Endothelial cell of umbilical vein (primary cell): ENCODE results near the gene CD38. TPM values are rescaled to one million over a fixed set of nuclear protein-coding genes. Genes with fewer than 3 reads are reported as not detected.

Experiments
- BruUV-seq: library from RNA; stranded (reverse); fragments of 400-500 nt; replicated peaks from 2 replicates; lab custom pipeline; 2021; lab: Mats Ljungman, UMichigan
- CTCF ChIA-PET: fragments of 300-600, 350-600 bp; sonication (Branson Sonifier 250); formaldehyde crosslinking; loops from one replicate; lab custom pipeline; 2021; ENCODE audit warnings: antibody characterized with exemption, inconsistent platforms; lab: Charles Lee
- POLR2A ChIA-PET: fragments of 300-600, 350-600 bp; sonication (Branson Sonifier 250); formaldehyde crosslinking; loops from one replicate; lab custom pipeline; 2021; ENCODE audit warnings: antibody characterized with exemption, inconsistent platforms; lab: Charles Lee
- DNase-seq: peaks from one replicate; pipeline ENCODE4 v3.0.0-alpha.2; 2011; ENCODE audit warnings: low read depth, low spot score
- FAIRE-seq: peaks from 2 replicates; lab custom pipeline; 2011; peaks lifted over from hg19 to GRCh38; lab: Jason Lieb, UNC
- H2AFZ ChIP-seq: 2 replicates; pipeline ENCODE4 v1.6.0; 2012; ENCODE audit warnings: low read depth, low read length, control low read depth, inconsistent platforms
- H3K27ac ChIP-seq: 2 replicates; pipeline ENCODE4 v1.5.1; 2011; ENCODE audit warnings: low read depth, mild to moderate bottlenecking, control low read depth, low read length, moderate library complexity; ENCODE audit not compliant: insufficient read depth
- H3K27me3 ChIP-seq, 2 experiments: 2 replicates each; pipeline versions ENCODE4 v1.6.0 to v1.6.1; 2011; ENCODE audit warnings: low read length in 2 of 2, mixed read lengths in 1 of 2; ENCODE audit not compliant: control insufficient read depth in 2 of 2, insufficient read depth in 2 of 2
- H3K36me3 ChIP-seq, 2 experiments: 2 replicates in 1 of 2; 3 replicates in 1 of 2; pipeline ENCODE4 v1.5.1; 2011; ENCODE audit warnings: low read length in 2 of 2, mild to moderate bottlenecking in 1 of 2, moderate library complexity in 1 of 2; ENCODE audit not compliant: control insufficient read depth in 2 of 2, insufficient read depth in 2 of 2; ENCODE audit errors: extremely low read depth in 1 of 2
- H3K4me1 ChIP-seq: 3 replicates; pipeline ENCODE4 v1.5.1; 2011; ENCODE audit warnings: mild to moderate bottlenecking, low read length; ENCODE audit not compliant: control insufficient read depth, insufficient read depth; ENCODE audit errors: extremely low read depth
- H3K4me2 ChIP-seq: 2 replicates; pipeline ENCODE4 v1.6.1; 2011; ENCODE audit warnings: low read length, control low read depth, mixed read lengths; ENCODE audit not compliant: insufficient read depth
- H3K4me3 ChIP-seq, 3 experiments: fragments of 200-600 bp in 1 of 3; sonication (generic), shearing (Covaris generic) in 1 of 3; replicated peaks in 1 of 3; 2 replicates each; pipeline ENCODE4 v1.5.1; 2011 to 2016; ENCODE audit warnings: control low read depth in 3 of 3, low read length in 3 of 3, mild to moderate bottlenecking in 2 of 3, inconsistent platforms in 1 of 3, low read depth in 1 of 3, moderate library complexity in 1 of 3; ENCODE audit not compliant: insufficient read depth in 1 of 3
- H3K79me2 ChIP-seq: 2 replicates; pipeline ENCODE4 v1.6.0; 2012; ENCODE audit warnings: low read length, inconsistent platforms; ENCODE audit not compliant: control insufficient read depth, insufficient read depth
- H3K9ac ChIP-seq: replicated peaks from 2 replicates; pipeline ENCODE3; 2011; ENCODE audit warnings: low read length, control low read depth; ENCODE audit not compliant: insufficient read depth; ENCODE audit errors: extremely low read depth
- H3K9me1 ChIP-seq: replicated peaks from 3 replicates; pipeline ENCODE4 v1.6.0; 2011; ENCODE audit warnings: mild to moderate bottlenecking, low read length; ENCODE audit not compliant: control insufficient read depth, insufficient read depth; ENCODE audit errors: extremely low read depth
- H3K9me3 ChIP-seq: replicated peaks from 2 replicates; pipeline ENCODE4 v1.5.1; 2012; ENCODE audit warnings: low read length, inconsistent platforms; ENCODE audit not compliant: control insufficient read depth, insufficient read depth
- H4K20me1 ChIP-seq: replicated peaks from 2 replicates; pipeline ENCODE3; 2011; ENCODE audit warnings: mild to moderate bottlenecking, low read length; ENCODE audit not compliant: control insufficient read depth, insufficient read depth; ENCODE audit errors: extremely low read depth
- EZH2 ChIP-seq: IDR thresholded peaks from 2 replicates; pipeline ENCODE4 v1.6.1; 2012; ENCODE audit warnings: borderline replicate concordance, low read depth, mild to moderate bottlenecking, moderate library complexity, low read length, inconsistent platforms; ENCODE audit not compliant: severe bottlenecking
- FOS ChIP-seq: IDR thresholded peaks from 2 replicates; pipeline ENCODE4 v1.6.1; 2011; ENCODE audit warnings: mild to moderate bottlenecking, low read length, moderate library complexity, borderline replicate concordance; ENCODE audit not compliant: insufficient read depth
- GATA2 ChIP-seq: IDR thresholded peaks from 2 replicates; pipeline ENCODE4 v1.7.0; 2011; ENCODE audit warnings: low read depth, mild to moderate bottlenecking, moderate library complexity, mixed read lengths, low read length; ENCODE audit not compliant: insufficient read length, insufficient read depth
- JUN ChIP-seq: IDR thresholded peaks from 2 replicates; pipeline ENCODE4 v1.6.1; 2011; ENCODE audit warnings: borderline replicate concordance, low read depth; ENCODE audit not compliant: insufficient read length, insufficient read depth
- MYC ChIP-seq: IDR thresholded peaks from one replicate; pipeline ENCODE4 v1.6.1; 2011; ENCODE audit warnings: mild to moderate bottlenecking, low read depth, low read length
- POLR2A ChIP-seq: IDR thresholded peaks from 2 replicates; pipeline ENCODE4 v1.6.1; 2012; ENCODE audit warnings: low read depth, mild to moderate bottlenecking, control low read depth, low read length
- POLR2AphosphoS5 ChIP-seq: IDR thresholded peaks from 2 replicates; pipeline ENCODE4 v1.6.1; 2012; ENCODE audit warnings: low read depth, mild to moderate bottlenecking, control low read depth, low read length, moderate library complexity; ENCODE audit not compliant: insufficient read depth
- dilution Hi-C: fragments of 300-500 bp; cut with MboI; formaldehyde crosslinking; loops from one replicate; pipeline ENCODE4 v1.15.0; 2019; ENCODE audit warnings: low sequenced_read_pairs; ENCODE audit not compliant: extremely low pct_ligation_motif_present
- intact Hi-C: fragments of 100-400 bp; cut with micrococcal nuclease; formaldehyde crosslinking; loops from one replicate; pipeline ENCODE4 v1.10.0; 2022
- polyA plus RNA-seq, 4 experiments: library from polyadenylated mRNA; depleted of rRNA in 3 of 4; stranded (reverse) in 3 of 4; unstranded in 1 of 4; fragments of >200 nt; gene quantifications; 2 replicates each; pipeline versions ENCODE4 v1.2.1 to v1.2.3, GENCODE V29; 2011 to 2012; ENCODE audit warnings: missing spikeins in 1 of 4
- total RNA-seq: library from RNA; stranded (reverse); gene quantifications from 2 replicates; pipeline ENCODE4 v1.2.3, GENCODE V29; 2021
- TF ChIP-seq, protein P1 (sequence below), 2 donors: IDR thresholded peaks; 1 replicate in 1 of 2; 2 replicates in 1 of 2; pipeline ENCODE4 v1.5.1; 2011; ENCODE audit warnings: low read length in 2 of 2, mild to moderate bottlenecking in 2 of 2, moderate library complexity in 2 of 2, control low read depth in 1 of 2, inconsistent platforms in 1 of 2, low read depth in 1 of 2; ENCODE audit not compliant: insufficient read depth in 1 of 2; ENCODE audit errors: extremely low read depth in 1 of 2
- TF ChIP-seq, protein P2 (sequence below): IDR thresholded peaks from 2 replicates; pipeline ENCODE4 v1.6.1; 2011; ENCODE audit not compliant: insufficient read depth, insufficient read length

CD38 gene
- total and polyA plus RNA-seq, 2 donors (not counting 3 experiments of a cell fraction or from before 2014, with no cell fraction given), result 0.11 to 0.31 TPM

DNA sequence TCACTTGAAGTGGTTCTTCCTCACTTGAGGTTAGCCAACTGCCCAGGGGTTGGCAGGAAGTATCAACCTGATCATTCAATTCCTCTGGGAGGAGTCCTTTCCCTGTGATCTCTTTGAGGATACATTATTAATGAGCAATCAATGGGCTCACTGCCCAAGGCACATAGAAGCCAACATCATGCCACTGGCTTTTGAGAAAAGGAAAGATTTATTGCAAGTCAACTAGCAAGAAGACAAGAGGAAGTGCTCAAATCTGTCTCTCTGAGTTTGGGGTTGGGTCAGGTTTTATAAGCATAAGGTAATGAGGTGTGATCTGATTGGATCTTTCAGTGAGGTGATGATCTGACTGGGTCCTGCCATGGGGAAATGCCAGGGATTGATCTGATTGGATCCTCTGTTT, 120.8 kb downstream of the CD38 start:
- no peak overlapping the region for H2AFZ ChIP-seq
- peaks cover 5 to 14% of the 10 kb centered on the region in 2 experiments for H3K27me3 ChIP-seq
- TF ChIP-seq, protein P1, sequence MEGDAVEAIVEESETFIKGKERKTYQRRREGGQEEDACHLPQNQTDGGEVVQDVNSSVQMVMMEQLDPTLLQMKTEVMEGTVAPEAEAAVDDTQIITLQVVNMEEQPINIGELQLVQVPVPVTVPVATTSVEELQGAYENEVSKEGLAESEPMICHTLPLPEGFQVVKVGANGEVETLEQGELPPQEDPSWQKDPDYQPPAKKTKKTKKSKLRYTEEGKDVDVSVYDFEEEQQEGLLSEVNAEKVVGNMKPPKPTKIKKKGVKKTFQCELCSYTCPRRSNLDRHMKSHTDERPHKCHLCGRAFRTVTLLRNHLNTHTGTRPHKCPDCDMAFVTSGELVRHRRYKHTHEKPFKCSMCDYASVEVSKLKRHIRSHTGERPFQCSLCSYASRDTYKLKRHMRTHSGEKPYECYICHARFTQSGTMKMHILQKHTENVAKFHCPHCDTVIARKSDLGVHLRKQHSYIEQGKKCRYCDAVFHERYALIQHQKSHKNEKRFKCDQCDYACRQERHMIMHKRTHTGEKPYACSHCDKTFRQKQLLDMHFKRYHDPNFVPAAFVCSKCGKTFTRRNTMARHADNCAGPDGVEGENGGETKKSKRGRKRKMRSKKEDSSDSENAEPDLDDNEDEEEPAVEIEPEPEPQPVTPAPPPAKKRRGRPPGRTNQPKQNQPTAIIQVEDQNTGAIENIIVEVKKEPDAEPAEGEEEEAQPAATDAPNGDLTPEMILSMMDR (IDR thresholded peaks at IDR 0.05; ENCODE audit: extremely low read depth in 1 of 2, insufficient read depth in 1 of 2, low read depth in 1 of 2, low read length in 2 of 2), result no peak
- TF ChIP-seq, protein P2, sequence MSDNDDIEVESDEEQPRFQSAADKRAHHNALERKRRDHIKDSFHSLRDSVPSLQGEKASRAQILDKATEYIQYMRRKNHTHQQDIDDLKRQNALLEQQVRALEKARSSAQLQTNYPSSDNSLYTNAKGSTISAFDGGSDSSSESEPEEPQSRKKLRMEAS, result no peak
- no peak for TF ChIP-seq EZH2
- no peak for TF ChIP-seq POLR2AphosphoS5
- TF ChIP-seq FOS, result no peak
- no peak for TF ChIP-seq GATA2
- TF ChIP-seq MYC, result no peak
- no peak for TF ChIP-seq POLR2A
- TF ChIP-seq JUN, result no peak
- DNase-seq (no peak), FAIRE-seq (no peak)
- POLR2A ChIA-PET, result no interaction called here
- H3K79me2 ChIP-seq, result no peaks in the 10 kb centered on the region
- H3K9me1 ChIP-seq, result no peaks in the 10 kb centered on the region
- dilution Hi-C loops, result no loop called here
- no peaks in the 10 kb centered on the region for H4K20me1 ChIP-seq
- H3K9me3 ChIP-seq, result no peaks in the 10 kb centered on the region
- no peak overlapping the region for H3K27ac ChIP-seq
- H3K4me1 ChIP-seq, result no peaks in the 10 kb centered on the region
- intact Hi-C loops, result no loop called here
- H3K4me3 ChIP-seq, result no peak overlapping the region
- H3K36me3 ChIP-seq, result no peaks in the 10 kb centered on the region
- CTCF ChIA-PET, result no interaction called here
- no TSS peak for BruUV-seq
- H3K4me2 ChIP-seq, result no peak overlapping the region
- no peak overlapping the region for H3K9ac ChIP-seq
